Measurements from ENCODE around the gene DMRT3.

DMRT3 gene

GRCh38 chr9:970151-970996 is 6.1 kb upstream of the DMRT3 start:
- DNase-seq (ENCODE audit: low spot score) = no peak

- no peak for DNase-seq (ENCODE audit: low spot score)
Observed at GRCh38 chr9:971901-972500, 4.5 kb upstream of the DMRT3 start.

DNA sequence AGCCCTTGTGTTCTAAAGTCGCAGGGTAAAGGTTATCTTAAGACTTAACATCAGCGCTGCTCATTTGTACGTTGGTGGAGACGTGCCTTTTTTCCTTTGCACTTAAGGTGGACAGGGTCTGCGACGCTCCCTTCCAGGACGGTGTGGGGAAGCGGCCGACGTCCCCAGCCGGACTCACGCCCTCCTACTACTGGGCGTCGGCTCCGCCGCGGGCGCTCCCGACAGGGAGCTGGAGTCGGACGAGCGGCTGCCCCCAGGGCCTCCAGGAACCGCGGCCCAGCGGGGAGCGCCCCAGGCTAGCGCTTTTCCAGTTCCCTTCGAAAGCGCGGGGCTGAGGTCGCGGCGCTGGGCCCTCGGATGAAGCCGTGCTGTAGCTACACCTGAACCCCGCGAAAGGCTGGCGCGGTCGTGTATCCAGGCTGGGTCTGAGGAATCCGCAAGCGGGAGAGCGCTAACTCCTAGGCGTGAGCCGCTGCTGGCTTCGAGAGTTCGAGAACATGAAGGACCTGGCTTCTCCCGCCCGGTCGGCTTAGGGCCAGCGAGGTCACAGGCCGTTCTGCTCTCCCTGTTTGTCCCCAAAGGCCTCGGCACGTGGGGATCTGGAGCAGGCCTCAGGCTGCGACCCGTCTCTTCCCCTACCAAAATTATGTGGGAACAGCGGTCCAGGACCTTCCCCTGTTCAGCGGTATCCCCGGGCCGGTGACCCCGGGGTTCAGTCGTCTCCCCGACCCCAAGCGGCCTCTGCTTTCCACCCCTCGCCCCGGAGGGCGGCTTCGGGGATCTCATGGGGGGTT is 3.8 kb upstream of the DMRT3 start:
- DNase-seq (ENCODE audit: low spot score) = no peak

GRCh38 chr9:973295-973834 is 3.1 kb upstream of the DMRT3 start:
- DNase-seq (ENCODE audit: low spot score) = no peak

DNA sequence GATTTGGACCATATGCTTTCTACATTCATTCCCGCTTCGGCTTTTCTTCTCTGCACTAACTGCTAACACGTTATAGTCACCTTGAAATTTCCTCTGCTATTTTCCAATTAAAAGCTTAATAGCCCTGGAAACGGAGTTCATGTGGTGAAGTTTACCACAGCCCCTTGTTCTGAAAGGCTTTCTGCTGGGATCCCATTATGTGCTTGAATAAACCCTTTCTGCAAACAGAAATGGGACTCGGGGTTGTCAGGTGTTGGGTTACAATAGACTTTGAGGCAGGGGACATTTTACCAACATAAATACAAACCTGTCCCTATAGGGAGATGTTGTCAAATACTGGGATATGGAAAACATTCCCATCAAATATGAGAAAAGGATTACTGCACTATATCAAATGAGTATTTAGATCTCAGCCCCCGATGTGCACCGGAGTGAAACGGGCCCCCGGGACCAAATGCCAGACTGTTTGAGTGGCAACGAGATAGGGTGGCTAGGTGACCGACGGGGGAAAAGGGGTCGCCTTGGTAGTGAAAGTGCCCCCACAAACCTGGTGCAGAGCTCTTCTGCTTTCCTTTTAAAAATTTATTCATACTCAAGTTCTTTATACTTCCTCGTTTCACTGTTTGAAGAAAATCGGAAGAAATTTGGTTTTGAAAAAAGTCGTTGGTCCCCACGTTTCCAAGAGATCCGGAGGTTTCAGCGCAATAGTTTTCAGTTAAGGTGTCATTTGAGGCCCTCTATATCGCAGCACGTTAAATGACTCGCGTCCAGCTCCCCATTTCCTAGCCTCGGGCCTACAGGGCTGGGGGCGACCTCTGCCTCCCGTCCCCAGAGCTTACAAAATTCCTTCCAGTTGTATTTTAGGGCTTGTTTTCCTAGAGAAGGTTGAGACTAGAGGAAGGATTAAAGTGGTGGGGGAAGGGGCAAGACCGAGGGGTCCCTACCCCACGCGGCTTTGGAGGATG is 2.1 kb upstream of the DMRT3 start:
- DNase-seq (ENCODE audit: low spot score) = no peak

GRCh38 chr9:974996-975739 is 1.3 kb upstream of the DMRT3 start:
- no peak for DNase-seq (ENCODE audit: low spot score)

GRCh38 chr9:975740-976257 is 656 bp upstream of the DMRT3 start:
- DNase-seq (ENCODE audit: low spot score) = no peak

GRCh38 chr9:976943-977837 is 735 bp downstream of the DMRT3 start:
- no peak for DNase-seq (ENCODE audit: low spot score)

DNA sequence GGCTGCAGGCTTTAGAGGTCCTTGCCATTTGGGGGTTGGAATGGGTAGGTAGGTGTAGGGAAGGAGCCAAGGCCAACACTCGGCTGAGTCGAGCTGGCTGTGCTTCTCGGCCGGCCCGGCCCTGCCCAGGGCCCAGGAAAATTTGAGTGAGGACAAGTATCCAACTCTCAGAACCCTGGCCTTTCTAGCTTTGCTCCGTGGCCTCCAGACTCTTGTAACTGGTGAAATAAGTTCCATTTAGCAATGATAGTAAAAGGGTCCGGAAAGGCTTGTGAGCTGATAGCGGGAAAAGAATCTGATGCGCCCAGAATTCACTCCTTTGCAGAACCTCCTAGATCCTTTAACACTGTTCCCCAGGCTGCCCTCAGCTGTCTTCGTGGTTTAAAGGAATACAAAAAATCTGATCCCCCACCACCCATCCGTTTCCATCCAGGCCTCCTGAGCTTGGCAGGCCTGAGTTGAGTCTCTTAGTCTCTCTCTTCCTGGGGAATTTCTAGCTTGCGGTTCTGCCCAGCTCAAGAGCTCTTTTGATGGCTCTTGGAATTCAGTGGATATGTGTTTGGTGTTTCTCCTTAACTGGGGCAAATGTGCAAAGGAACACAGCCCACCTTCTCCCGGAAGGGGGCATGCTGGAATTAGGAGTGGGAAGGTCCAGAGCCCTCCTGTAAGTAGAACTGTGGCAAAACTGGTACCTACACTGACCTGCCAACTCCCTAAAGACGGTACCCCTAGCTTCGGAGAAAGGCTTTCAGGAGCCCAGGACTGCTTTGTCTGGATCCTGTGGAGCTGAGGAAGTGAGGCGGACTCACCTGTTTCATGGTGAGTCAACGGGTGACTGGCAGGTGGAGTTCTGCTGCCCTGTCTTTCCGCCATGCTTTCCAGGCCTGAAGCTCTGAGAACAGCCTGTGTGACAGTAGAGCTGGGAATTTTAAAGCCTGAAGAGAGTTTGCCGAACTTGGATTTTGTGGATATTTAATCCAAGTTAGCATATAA is 1.7 kb downstream of the DMRT3 start:
- DNase-seq (ENCODE audit: low spot score) = no peak

DNA sequence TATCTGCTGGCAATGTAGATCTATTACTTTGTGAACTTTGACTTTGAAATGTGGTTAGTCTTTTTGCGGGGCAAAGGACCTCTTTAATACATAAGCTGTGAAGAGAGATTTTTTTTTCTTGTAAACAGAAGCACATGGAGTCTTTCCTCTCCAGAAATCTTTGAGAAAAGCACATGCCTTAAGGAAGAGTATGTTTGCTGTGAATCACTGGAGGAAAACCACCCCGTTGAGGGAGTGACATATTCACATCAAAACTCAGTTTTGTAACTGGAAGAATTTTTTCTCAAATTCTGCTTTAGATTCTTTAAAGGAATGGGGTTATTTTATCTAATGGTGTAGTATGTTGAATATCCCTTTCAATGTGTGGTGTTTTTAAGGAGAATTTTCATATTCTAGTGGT is 3.5 kb downstream of the DMRT3 start:
- no peak for DNase-seq (ENCODE audit: low spot score)

- DNase-seq (ENCODE audit: low spot score) = no peak
Observed at GRCh38 chr9:980640-981039, 4.2 kb downstream of the DMRT3 start.

GRCh38 chr9:981491-981898 is 5.0 kb downstream of the DMRT3 start:
- DNase-seq (ENCODE audit: low spot score) = no peak

GRCh38 chr9:982394-983230 is 6.2 kb downstream of the DMRT3 start:
- no peak for DNase-seq (ENCODE audit: low spot score)

- no peak for DNase-seq (ENCODE audit: low spot score)
Observed at GRCh38 chr9:994005-994404, 17.6 kb downstream of the DMRT3 start.

GRCh38 chr9:995192-995591 is 18.7 kb downstream of the DMRT3 start:
- no peak for DNase-seq (ENCODE audit: low spot score)

DNA sequence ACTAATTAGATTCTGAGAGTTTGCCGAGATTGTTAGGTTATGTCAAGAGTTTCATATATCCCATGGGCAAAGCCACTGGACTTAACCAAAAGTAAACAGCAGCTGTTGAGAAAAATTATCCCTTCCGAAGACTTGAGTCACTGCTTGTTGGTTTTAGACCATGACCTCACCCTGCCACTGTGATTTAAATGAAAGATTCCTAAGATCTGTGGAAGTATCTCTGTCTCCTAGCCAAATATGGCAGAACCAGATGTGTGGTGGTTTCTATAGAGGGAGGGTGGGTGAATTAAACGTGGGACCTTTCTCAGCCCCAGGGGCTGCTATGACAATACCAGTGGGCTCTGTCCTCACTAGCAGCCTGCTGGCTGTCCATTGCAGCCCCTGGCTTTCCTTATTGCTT is 19.3 kb downstream of the DMRT3 start:
- DNase-seq (ENCODE audit: low spot score) = no peak
